Ishikawa (cell line): ENCODE measurements around the gene TPK1.

Source experiments
- EP300 ChIP-seq: IDR thresholded peaks from 2 replicates; pipeline ENCODE4 v1.6.1; 2012; ENCODE audit warnings: borderline replicate concordance
- RAD21 ChIP-seq: IDR thresholded peaks from 2 replicates; pipeline ENCODE4 v1.6.1; 2012; ENCODE audit warnings: low read depth
- TF ChIP-seq, protein P1 (sequence below): IDR thresholded peaks from 2 replicates; pipeline ENCODE4 v1.6.1; 2012; ENCODE audit warnings: low read depth, mild to moderate bottlenecking

DNA sequence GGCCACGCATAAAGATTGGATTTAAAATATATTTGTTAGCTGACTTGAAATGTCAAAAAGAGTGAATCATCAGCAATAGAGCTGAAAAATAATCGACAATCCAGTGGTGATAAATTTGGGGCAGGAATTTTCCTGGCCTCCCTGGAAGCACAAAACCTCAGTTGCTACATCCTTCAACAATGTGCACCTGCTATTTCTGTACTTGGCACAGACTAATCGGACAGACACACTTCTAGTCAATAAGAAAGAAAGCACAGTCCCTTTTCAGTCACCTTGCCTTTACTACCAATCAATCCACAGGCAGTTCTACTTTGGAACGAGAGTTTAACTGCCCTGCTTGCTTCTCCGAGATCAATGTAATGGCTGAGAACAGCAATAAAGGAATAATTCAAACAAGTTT lies 335.6 kb downstream of the TPK1 start:
- TF ChIP-seq RAD21 (no peak), EP300 (no peak)
- TF ChIP-seq, protein P1, sequence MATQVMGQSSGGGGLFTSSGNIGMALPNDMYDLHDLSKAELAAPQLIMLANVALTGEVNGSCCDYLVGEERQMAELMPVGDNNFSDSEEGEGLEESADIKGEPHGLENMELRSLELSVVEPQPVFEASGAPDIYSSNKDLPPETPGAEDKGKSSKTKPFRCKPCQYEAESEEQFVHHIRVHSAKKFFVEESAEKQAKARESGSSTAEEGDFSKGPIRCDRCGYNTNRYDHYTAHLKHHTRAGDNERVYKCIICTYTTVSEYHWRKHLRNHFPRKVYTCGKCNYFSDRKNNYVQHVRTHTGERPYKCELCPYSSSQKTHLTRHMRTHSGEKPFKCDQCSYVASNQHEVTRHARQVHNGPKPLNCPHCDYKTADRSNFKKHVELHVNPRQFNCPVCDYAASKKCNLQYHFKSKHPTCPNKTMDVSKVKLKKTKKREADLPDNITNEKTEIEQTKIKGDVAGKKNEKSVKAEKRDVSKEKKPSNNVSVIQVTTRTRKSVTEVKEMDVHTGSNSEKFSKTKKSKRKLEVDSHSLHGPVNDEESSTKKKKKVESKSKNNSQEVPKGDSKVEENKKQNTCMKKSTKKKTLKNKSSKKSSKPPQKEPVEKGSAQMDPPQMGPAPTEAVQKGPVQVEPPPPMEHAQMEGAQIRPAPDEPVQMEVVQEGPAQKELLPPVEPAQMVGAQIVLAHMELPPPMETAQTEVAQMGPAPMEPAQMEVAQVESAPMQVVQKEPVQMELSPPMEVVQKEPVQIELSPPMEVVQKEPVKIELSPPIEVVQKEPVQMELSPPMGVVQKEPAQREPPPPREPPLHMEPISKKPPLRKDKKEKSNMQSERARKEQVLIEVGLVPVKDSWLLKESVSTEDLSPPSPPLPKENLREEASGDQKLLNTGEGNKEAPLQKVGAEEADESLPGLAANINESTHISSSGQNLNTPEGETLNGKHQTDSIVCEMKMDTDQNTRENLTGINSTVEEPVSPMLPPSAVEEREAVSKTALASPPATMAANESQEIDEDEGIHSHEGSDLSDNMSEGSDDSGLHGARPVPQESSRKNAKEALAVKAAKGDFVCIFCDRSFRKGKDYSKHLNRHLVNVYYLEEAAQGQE, result no peak
